HepG2 (cell line): ENCODE results near the gene NAP1L4. TPM values are rescaled to one million over a fixed set of nuclear protein-coding genes. Genes with fewer than 3 reads are reported as not detected.

Source experiments
- ATAC-seq: fragments of 200-7000 bp; cut with Tn5 transposase; 3 replicates; pipeline ENCODE4 v1.9.1; 2020; ENCODE audit warnings: mild to moderate bottlenecking, moderate library complexity
- BruUV-seq: library from RNA; stranded (reverse); fragments of 400-500 nt; replicated peaks from 2 replicates; lab custom pipeline; 2021; lab: Mats Ljungman, UMichigan
- CTCF ChIA-PET: fragments of 300-600 bp; formaldehyde crosslinking; extraction: SDS; loops from one replicate; lab custom pipeline; 2021; ENCODE audit warnings: low total read pairs, inconsistent platforms, low intra/inter-chr PET ratio; lab: Yijun Ruan, JAX
- POLR2A ChIA-PET: fragments of 350-600 bp; sonication (Branson Sonifier 250); formaldehyde crosslinking; loops from one replicate; lab custom pipeline; 2020; ENCODE audit warnings: antibody characterized with exemption, inconsistent platforms; lab: Yijun Ruan, JAX
- DNase-seq: peaks from one replicate; pipeline ENCODE4 v3.0.0-alpha.2; 2015; ENCODE audit warnings: low spot score
- FAIRE-seq: peaks from 3 replicates; lab custom pipeline; 2011; peaks lifted over from hg19 to GRCh38; lab: Jason Lieb, UNC
- H2AFZ ChIP-seq: one replicate; pipeline ENCODE4 v1.6.1; 2011; ENCODE audit warnings: low read length, inconsistent platforms
- H3K27ac ChIP-seq: fragments of 300-600 bp; 3 replicates; pipeline ENCODE4 v1.8.0; 2011; ENCODE audit warnings: mixed run types, mild to moderate bottlenecking, mixed read lengths, low read length, inconsistent platforms; ENCODE audit not compliant: insufficient read depth; ENCODE audit errors: extremely low read length
- H3K27me3 ChIP-seq, 2 experiments: fragments of 200-600 bp in 1 of 2; 2 replicates in 1 of 2; 3 replicates in 1 of 2; pipeline versions ENCODE4 v1.6.0 to v1.8.0; 2011; ENCODE audit warnings: low read length in 2 of 2, mild to moderate bottlenecking in 2 of 2, moderate library complexity in 2 of 2, inconsistent platforms in 1 of 2; ENCODE audit not compliant: insufficient read depth in 2 of 2, control insufficient read depth in 1 of 2
- H3K36me3 ChIP-seq, 2 experiments: fragments of 200-600 bp in 1 of 2; replicated peaks in 1 of 2; 2 replicates in 1 of 2; 3 replicates in 1 of 2; pipeline versions ENCODE4 v1.5.1 to v1.8.0; 2011; ENCODE audit warnings: low read length in 2 of 2, inconsistent platforms in 1 of 2; ENCODE audit not compliant: insufficient read depth in 2 of 2, control insufficient read depth in 1 of 2
- H3K4me1 ChIP-seq: 2 replicates; pipeline ENCODE4 v1.5.1; 2012; ENCODE audit warnings: low read length, inconsistent platforms; ENCODE audit not compliant: insufficient read depth
- H3K4me2 ChIP-seq: 2 replicates; pipeline ENCODE4 v1.6.0; 2011; ENCODE audit warnings: low read depth, low read length, inconsistent platforms
- H3K4me3 ChIP-seq, 3 experiments: fragments of 200-600 bp in 1 of 3; sonication (generic), shearing (Covaris generic) in 1 of 3; replicated peaks in 1 of 3; 2 replicates each; pipeline ENCODE4 v1.5.1; 2011 to 2016; ENCODE audit warnings: low read length in 3 of 3, inconsistent platforms in 2 of 3, low read depth in 2 of 3, mild to moderate bottlenecking in 2 of 3, control low read depth in 1 of 3, mixed read lengths in 1 of 3; ENCODE audit not compliant: insufficient read depth in 1 of 3
- H3K79me2 ChIP-seq: one replicate; pipeline ENCODE4 v1.6.1; 2011; ENCODE audit warnings: low read length, inconsistent platforms; ENCODE audit not compliant: insufficient read depth
- H3K9ac ChIP-seq: 2 replicates; pipeline ENCODE4 v1.6.0; 2011; ENCODE audit warnings: mild to moderate bottlenecking, low read depth, low read length, inconsistent platforms; ENCODE audit not compliant: insufficient read depth
- H3K9me3 ChIP-seq: 2 replicates; pipeline ENCODE4 v1.5.1; 2012; ENCODE audit warnings: mild to moderate bottlenecking, low read length
- H4K20me1 ChIP-seq: 2 replicates; pipeline ENCODE4 v1.6.0; 2011; ENCODE audit warnings: inconsistent platforms, mild to moderate bottlenecking, low read length, moderate library complexity; ENCODE audit not compliant: insufficient read depth
- AGO2 ChIP-seq: fragments of 200-400 bp; formaldehyde crosslinking; optimal IDR thresholded peaks from 2 replicates; pipeline ENCODE3; 2017; ENCODE audit warnings: mild to moderate bottlenecking, low read depth, low read length, moderate library complexity
- MIER3 ChIP-seq: IDR thresholded peaks from 2 replicates; pipeline ENCODE4 v1.6.1; 2016; ENCODE audit warnings: missing compliant biosample characterization, borderline replicate concordance
- MLXIP ChIP-seq: sonication (generic); formaldehyde crosslinking; IDR thresholded peaks from 2 replicates; pipeline ENCODE4 v1.9.0; 2021; ENCODE audit warnings: missing genetic modification reagents, borderline replicate concordance
- RXRA ChIP-seq: sonication (generic); formaldehyde crosslinking; IDR thresholded peaks from 2 replicates; pipeline ENCODE4 v1.5.1; 2020; ENCODE audit warnings: missing genetic modification reagents
- TIGD3 ChIP-seq: sonication (generic); formaldehyde crosslinking; IDR thresholded peaks from 2 replicates; pipeline ENCODE4 v1.5.1; 2020; ENCODE audit warnings: mild to moderate bottlenecking, missing genetic modification reagents, borderline replicate concordance
- WGBS: methylation state at CpG from one replicate; pipeline ENCODE4 v1.1.6; 2017; ENCODE audit warnings: low lambda C conversion rate; 5-methylcytosine and 5-hydroxymethylcytosine counted together
- in situ Hi-C: cut with HindIII; loops from 2 replicates; pipeline ENCODE4 v1.10.0; 2017; ENCODE audit warnings: low pct_unique_long_range_greater_than_20kb; ENCODE audit not compliant: extremely low pct_ligation_motif_present
- intact Hi-C: fragments of 100-400 bp; cut with micrococcal nuclease; formaldehyde crosslinking; loops from one replicate; pipeline ENCODE4 v1.10.0; 2022; ENCODE audit not compliant: unreplicated experiment
- polyA plus RNA-seq, 8 experiments: library from polyadenylated mRNA; depleted of rRNA in 3 of 8; stranded (reverse) in 7 of 8; unstranded in 1 of 8; fragments of >200 nt; fragmentation: Illumina TruSeq in 4 of 8; extraction: Trizol in 4 of 8; gene quantifications; 2 replicates each; pipeline versions ENCODE4 v1.2.1 to v1.2.3, GENCODE V29; 2011 to 2016; ENCODE audit warnings: low read depth in 4 of 8, missing spikeins in 1 of 8, mixed read lengths in 1 of 8; ENCODE audit not compliant: insufficient read depth in 1 of 8
- total RNA-seq, 5 experiments: library from RNA; depleted of rRNA; stranded (reverse); fragments of >200 nt; fragmentation: Illumina TruSeq; extraction: Trizol; gene quantifications; 2 replicates each; pipeline ENCODE4 v1.2.3, GENCODE V29; 2016; ENCODE audit warnings: low read depth in 1 of 5

NAP1L4 gene
- total and polyA plus RNA-seq, 2 of the 13 experiments (the other 11 are each of a cell fraction or from before 2014, with no cell fraction given), result 64.0 to 186 TPM

GRCh38 chr11:2932850-2933251 lies 59.3 kb downstream of the NAP1L4 start (continued):
- no peak for TF ChIP-seq TIGD3 (CRISPR knock-in tag)
- TF ChIP-seq RXRA (CRISPR knock-in tag), result no peak
- TF ChIP-seq MLXIP (CRISPR knock-in tag), result no peak

- H3K27ac ChIP-seq, result no peak overlapping the region
- POLR2A ChIA-PET, result interaction anchor here (0.8 to 0.9 kb wide), 2 partner anchors 11 to 29 kb away, joined by 3 read pairs; no protein-coding TSS in a partner anchor
- BruUV-seq, result no TSS peak
- CTCF ChIA-PET, result interaction anchor here (0.8 kb wide), 1 partner anchor 400 kb away, joined by 3 read pairs; no protein-coding TSS in a partner anchor
- no peak overlapping the region for H3K4me2 ChIP-seq
- intact Hi-C loops, result no loop called here
- in situ Hi-C loops, result no loop called here
- WGBS, result 55% methylated on average over 10 of the region's 13 CpGs
- H3K27me3 ChIP-seq, result peaks cover 7 to 26% of the 10 kb centered on the region in 2 experiments
- FAIRE-seq (no peak), DNase-seq (no peak), ATAC-seq (no peak)
- no peaks in the 10 kb centered on the region for H3K79me2 ChIP-seq
- no peaks in the 10 kb centered on the region for H4K20me1 ChIP-seq
- H2AFZ ChIP-seq, result no peak overlapping the region
- no peak overlapping the region for H3K9ac ChIP-seq
- TF ChIP-seq MIER3 (CRISPR knock-in tag) (no peak), AGO2 (peak; percentile 44)
- no peaks in the 10 kb centered on the region for H3K36me3 ChIP-seq
- H3K9me3 ChIP-seq, result no peaks in the 10 kb centered on the region
- H3K4me3 ChIP-seq, result no peak overlapping the region
- H3K4me1 ChIP-seq, result peaks cover 11% of the 10 kb centered on the region
Observed at GRCh38 chr11:2931771-2932738, 60.1 kb downstream of the NAP1L4 start.
